ENCODE data around the gene MINDY4B. TPM values are rescaled to one million over a fixed set of nuclear protein-coding genes. Genes with fewer than 3 reads are reported as not detected.

MINDY4B gene
- total and polyA plus RNA-seq, 10 of the 15 experiments (the other 5 are each of a cell fraction or from before 2014, with no cell fraction given): not detected

DNA sequence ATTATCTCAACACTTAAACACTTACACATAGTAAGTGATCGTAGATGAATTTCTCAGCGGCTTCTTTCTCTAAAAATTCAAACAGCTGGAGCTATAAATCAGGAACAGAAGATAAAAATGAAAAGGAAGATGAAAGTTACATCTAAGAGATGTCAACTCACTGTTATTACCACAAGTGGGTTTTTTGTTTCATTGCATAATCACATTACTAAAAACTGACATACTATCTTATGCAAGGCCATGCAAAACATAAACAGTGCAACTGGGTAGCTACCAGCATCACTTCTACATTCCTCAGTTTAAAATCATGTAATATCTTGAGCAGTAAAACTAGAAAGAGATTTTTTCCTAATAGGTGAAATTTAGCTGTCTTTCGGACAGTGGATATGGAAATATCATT, 14.9 kb downstream of the MINDY4B start:
- ChIA-PET POLR2A (no interaction called here), CTCF (no interaction called here), RAD21 (ENCODE audit: unreplicated experiment) (no interaction called here), SMC1A (ENCODE audit: uncharacterized antibody, unreplicated experiment) (interaction anchor here (0.9 kb wide), 1 partner anchor 12 kb away, joined by 4 read pairs; no protein-coding TSS in a partner anchor)
- DNase-seq (ENCODE audit: low read depth, low spot score) (no peak), FAIRE-seq (no peak), ATAC-seq (no peak)
- no TSS peak for BruUV-seq (replicated peaks)
- in situ Hi-C loops (cut with MboI) (no loop called here), intact Hi-C loops (cut with micrococcal nuclease; ENCODE audit: unreplicated experiment) (no loop called here)
- Histone ChIP-seq H3K79me2 (ENCODE audit: control insufficient read depth, insufficient read depth, low read length) (no peaks in the 10 kb centered on the region), H3K36me3 (ENCODE audit: control insufficient read depth in 2 of 2, insufficient read depth in 2 of 2, low read length in 1 of 2) (no peaks in the 10 kb centered on the region), H4K20me1 (ENCODE audit: control insufficient read depth, insufficient read depth) (no peaks in the 10 kb centered on the region), H3K9ac (ENCODE audit: control insufficient read depth, insufficient read depth, low read length) (no peak overlapping the region), H2AFZ (ENCODE audit: control insufficient read depth, low read depth, low read length) (no peak overlapping the region), H3K4me1 (ENCODE audit: control insufficient read depth, insufficient read depth, low read length) (no peaks in the 10 kb centered on the region), H3K27ac (ENCODE audit: control insufficient read depth, insufficient read depth) (no peak overlapping the region), H3K27me3 (replicated peaks in 1 of 2; ENCODE audit: control insufficient read depth in 2 of 2, insufficient read depth in 2 of 2, low read length in 1 of 2) (no peaks in the 10 kb centered on the region; a peak in 1 of 4 replicates), H3K4me2 (ENCODE audit: control insufficient read depth, insufficient read depth) (no peak overlapping the region), H3K9me3 (replicated peaks; ENCODE audit: control insufficient read depth, insufficient read depth, low read length) (no peaks in the 10 kb centered on the region), H3K4me3 (no peak overlapping the region)
- 27% methylated on average over 3 of the region's 3 CpGs for WGBS (ENCODE audit: insufficient coverage, insufficient replicate concordance, low lambda C conversion rate, missing lambda C conversion rate)
- TF ChIP-seq PML (IDR thresholded peaks at IDR 0.05; ENCODE audit: low read length) (no peak), SMC3 (IDR thresholded peaks at IDR 0.05; ENCODE audit: borderline replicate concordance, low read length) (no peak), RB1 (IDR thresholded peaks at IDR 0.05; ENCODE audit: borderline replicate concordance) (no peak), RAD51 (IDR thresholded peaks at IDR 0.05) (no peak), ZSCAN29 (IDR thresholded peaks at IDR 0.05) (no peak), ZNF622 (IDR thresholded peaks at IDR 0.05) (no peak), HDAC2 (IDR thresholded peaks at IDR 0.05) (no peak), EED (IDR thresholded peaks at IDR 0.05; ENCODE audit: low read depth) (no peak), FOXM1 (IDR thresholded peaks at IDR 0.05; ENCODE audit: low read depth, low read length) (no peak)
- TF ChIP-seq, protein P1, sequence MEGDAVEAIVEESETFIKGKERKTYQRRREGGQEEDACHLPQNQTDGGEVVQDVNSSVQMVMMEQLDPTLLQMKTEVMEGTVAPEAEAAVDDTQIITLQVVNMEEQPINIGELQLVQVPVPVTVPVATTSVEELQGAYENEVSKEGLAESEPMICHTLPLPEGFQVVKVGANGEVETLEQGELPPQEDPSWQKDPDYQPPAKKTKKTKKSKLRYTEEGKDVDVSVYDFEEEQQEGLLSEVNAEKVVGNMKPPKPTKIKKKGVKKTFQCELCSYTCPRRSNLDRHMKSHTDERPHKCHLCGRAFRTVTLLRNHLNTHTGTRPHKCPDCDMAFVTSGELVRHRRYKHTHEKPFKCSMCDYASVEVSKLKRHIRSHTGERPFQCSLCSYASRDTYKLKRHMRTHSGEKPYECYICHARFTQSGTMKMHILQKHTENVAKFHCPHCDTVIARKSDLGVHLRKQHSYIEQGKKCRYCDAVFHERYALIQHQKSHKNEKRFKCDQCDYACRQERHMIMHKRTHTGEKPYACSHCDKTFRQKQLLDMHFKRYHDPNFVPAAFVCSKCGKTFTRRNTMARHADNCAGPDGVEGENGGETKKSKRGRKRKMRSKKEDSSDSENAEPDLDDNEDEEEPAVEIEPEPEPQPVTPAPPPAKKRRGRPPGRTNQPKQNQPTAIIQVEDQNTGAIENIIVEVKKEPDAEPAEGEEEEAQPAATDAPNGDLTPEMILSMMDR (IDR thresholded peaks at IDR 0.05 in 2 of 3, conservative IDR thresholded peaks at IDR 0.05 in 1 of 3; ENCODE audit: control insufficient read depth in 2 of 3, extremely low read depth in 1 of 3, insufficient read depth in 1 of 3, low read depth in 3 of 3, low read length in 3 of 3): no peak

All from GM12878 (cell line).